Progenitor cell of endocrine pancreas (in vitro differentiated cells): ENCODE data around the gene TRIM24. TPM values are rescaled to one million over a fixed set of nuclear protein-coding genes. Genes with fewer than 3 reads are reported as not detected.
"Not testable (repeated sequence)": the region's sequence is repeated elsewhere in the genome, so short reads cannot be mapped to it uniquely, and the experiment has no call there.

Source experiments
- DNase-seq: peaks from one replicate; pipeline ENCODE4 v3.0.0; 2021; ENCODE audit warnings: low spot score; ENCODE audit not compliant: unreplicated experiment
- H3K27ac Mint-ChIP-seq: 2 replicates; pipeline ENCODE4 v1.8.0; 2021; ENCODE audit warnings: mild to moderate bottlenecking, moderate library complexity, mixed read lengths
- H3K27me3 Mint-ChIP-seq: 2 replicates; pipeline ENCODE4 v1.8.0; 2021; ENCODE audit warnings: mixed read lengths
- H3K36me3 Mint-ChIP-seq: 2 replicates; pipeline ENCODE4 v1.8.0; 2022; ENCODE audit warnings: mixed read lengths; ENCODE audit not compliant: insufficient read depth
- H3K4me1 Mint-ChIP-seq: 2 replicates; pipeline ENCODE4 v1.8.0; 2021; ENCODE audit warnings: low read depth, mixed read lengths
- H3K4me3 Mint-ChIP-seq: 2 replicates; pipeline ENCODE4 v1.8.0; 2021; ENCODE audit warnings: low read depth, mild to moderate bottlenecking, moderate library complexity, mixed read lengths
- H3K9me3 Mint-ChIP-seq: 2 replicates; pipeline ENCODE4 v1.8.0; 2021; ENCODE audit warnings: low read depth, mixed read lengths
- CTCF ChIP-seq: fragments of 200-600 bp; sonication (generic); IDR thresholded peaks from one replicate; pipeline ENCODE4 v1.5.0; 2021; ENCODE audit warnings: antibody characterized with exemption, mild to moderate bottlenecking; ENCODE audit not compliant: unreplicated experiment
- total RNA-seq: library from RNA; stranded (reverse); gene quantifications from 2 replicates; pipeline ENCODE4 v1.2.1, GENCODE V29; 2021

TRIM24 gene
- total RNA-seq, 1 donor from 2014 or later = 114 TPM

- no peak overlapping the region for H3K27ac Mint-ChIP-seq
- peaks cover 4% of the 10 kb centered on the region for H3K4me1 Mint-ChIP-seq
- peaks cover 4% of the 10 kb centered on the region for H3K9me3 Mint-ChIP-seq
- TF ChIP-seq CTCF = no peak
- peaks cover 3% of the 10 kb centered on the region for H3K36me3 Mint-ChIP-seq
- no peak for DNase-seq
- H3K27me3 Mint-ChIP-seq = no peaks in the 10 kb centered on the region
- H3K4me3 Mint-ChIP-seq = no peak overlapping the region
These were observed 3.8 kb upstream of the TRIM24 start for GRCh38 chr7:138456220-138456619.

GRCh38 chr7:138458576-138459412 is 1.3 kb upstream of the TRIM24 start:
- peaks cover 17% of the 10 kb centered on the region for H3K36me3 Mint-ChIP-seq
- peak overlapping the region; percentile 45 for H3K4me3 Mint-ChIP-seq
- H3K27ac Mint-ChIP-seq = peak overlapping the region; percentile 40
- H3K4me1 Mint-ChIP-seq = peaks cover 9% of the 10 kb centered on the region
- no peak for TF ChIP-seq CTCF
- peaks cover 9% of the 10 kb centered on the region for H3K9me3 Mint-ChIP-seq
- no peak for DNase-seq
- no peaks in the 10 kb centered on the region for H3K27me3 Mint-ChIP-seq

- Mint-ChIP-seq H3K4me3 (peak overlapping the region; percentile 75), H3K27me3 (no peaks in the 10 kb centered on the region), H3K9me3 (peaks cover 9% of the 10 kb centered on the region), H3K36me3 (peaks cover 20% of the 10 kb centered on the region), H3K27ac (peak overlapping the region; percentile 46), H3K4me1 (peaks cover 12% of the 10 kb centered on the region)
- peak; percentile 29 for TF ChIP-seq CTCF
- DNase-seq = peak; percentile 94
These were observed 465 bp upstream of the TRIM24 start for GRCh38 chr7:138459413-138460175.

GRCh38 chr7:138460649-138461607 is 869 bp downstream of the TRIM24 start:
- Mint-ChIP-seq H3K4me1 (peaks cover 18% of the 10 kb centered on the region), H3K4me3 (peak overlapping the region; percentile 88), H3K9me3 (peaks cover 9% of the 10 kb centered on the region), H3K27ac (peak overlapping the region; percentile 94), H3K36me3 (peaks cover 27% of the 10 kb centered on the region), H3K27me3 (no peaks in the 10 kb centered on the region)
- peak; percentile 61 for DNase-seq
- TF ChIP-seq CTCF = peak; percentile 23

- H3K27me3 Mint-ChIP-seq, DNase-seq: not testable (repeated sequence)
- Mint-ChIP-seq H3K9me3 (peaks cover 13% of the 10 kb centered on the region), H3K27ac (peak overlapping the region; percentile 95), H3K4me1 (peaks cover 21% of the 10 kb centered on the region), H3K4me3 (peak overlapping the region; percentile 73), H3K36me3 (peaks cover 35% of the 10 kb centered on the region)
These were observed 3.2 kb downstream of the TRIM24 start for GRCh38 chr7:138463291-138463618.
